ENCODE measurements around the gene WNT9B. TPM values are rescaled to one million over a fixed set of nuclear protein-coding genes. Genes with fewer than 3 reads are reported as not detected.

Gene WNT9B
- total and polyA plus RNA-seq, 2 experiments from 2014 or later: 2.4 to 2.6 TPM

GRCh38 chr17:46889992-46890564, 38.7 kb downstream of the WNT9B start:
- Histone ChIP-seq H3K9me2 (replicated peaks; ENCODE audit: insufficient read depth) (no peaks in the 10 kb centered on the region), H3K9me3 (ENCODE audit: low read depth) (no peaks in the 10 kb centered on the region), H3K4me2 (no peak overlapping the region), H3K27me3 (peaks cover 6% of the 10 kb centered on the region), H3K79me2 (no peaks in the 10 kb centered on the region), H3K27ac (no peak overlapping the region), H3K4me3 (no peak overlapping the region), H4K20me1 (ENCODE audit: insufficient read depth, poor library complexity, severe bottlenecking) (no peaks in the 10 kb centered on the region), H2AFZ (no peak overlapping the region), H3K36me3 (replicated peaks; ENCODE audit: insufficient read depth, low read depth) (no peaks in the 10 kb centered on the region), H3K4me1 (ENCODE audit: insufficient read depth) (peaks cover 4% of the 10 kb centered on the region)
- TF ChIP-seq CTCF (IDR thresholded peaks at IDR 0.05; ENCODE audit: poor library complexity): no peak
- TF ChIP-seq EZH2 (IDR thresholded peaks at IDR 0.05; ENCODE audit: borderline replicate concordance): no peak
- no peak for TF ChIP-seq EZH2phosphoT487 (IDR thresholded peaks at IDR 0.05; ENCODE audit: low read depth, severe bottlenecking, unreplicated experiment)
- WGBS (ENCODE audit: low lambda C conversion rate, missing lambda C conversion rate): 51% methylated on average over 13 of the region's 13 CpGs
- no peak for DNase-seq (ENCODE audit: low spot score)

- no peak for DNase-seq (ENCODE audit: low spot score)
- Histone ChIP-seq H3K36me3 (replicated peaks; ENCODE audit: insufficient read depth, low read depth) (no peaks in the 10 kb centered on the region), H3K9me2 (replicated peaks; ENCODE audit: insufficient read depth) (no peaks in the 10 kb centered on the region), H4K20me1 (ENCODE audit: insufficient read depth, poor library complexity, severe bottlenecking) (no peaks in the 10 kb centered on the region), H3K4me2 (no peak overlapping the region), H2AFZ (no peak overlapping the region), H3K79me2 (no peaks in the 10 kb centered on the region), H3K4me3 (no peak overlapping the region), H3K27ac (no peak overlapping the region), H3K9me3 (ENCODE audit: low read depth) (no peaks in the 10 kb centered on the region), H3K4me1 (ENCODE audit: insufficient read depth) (peaks cover 4% of the 10 kb centered on the region), H3K27me3 (peaks cover 6% of the 10 kb centered on the region)
- WGBS (ENCODE audit: low lambda C conversion rate, missing lambda C conversion rate): 93% methylated on average over 6 of the region's 6 CpGs
- TF ChIP-seq CTCF (IDR thresholded peaks at IDR 0.05; ENCODE audit: poor library complexity): no peak
- no peak for TF ChIP-seq EZH2phosphoT487 (IDR thresholded peaks at IDR 0.05; ENCODE audit: low read depth, severe bottlenecking, unreplicated experiment)
- TF ChIP-seq EZH2 (IDR thresholded peaks at IDR 0.05; ENCODE audit: borderline replicate concordance): no peak
Measured at GRCh38 chr17:46890638-46891037, 39.3 kb downstream of the WNT9B start.

- H3K4me1 ChIP-seq (ENCODE audit: insufficient read depth): peaks cover 4% of the 10 kb centered on the region
- 82% methylated on average over 4 of the region's 4 CpGs for WGBS (ENCODE audit: low lambda C conversion rate, missing lambda C conversion rate)
- peaks cover 6% of the 10 kb centered on the region for H3K27me3 ChIP-seq
- H3K9me2 ChIP-seq (replicated peaks; ENCODE audit: insufficient read depth): no peaks in the 10 kb centered on the region
- H3K9me3 ChIP-seq (ENCODE audit: low read depth): no peaks in the 10 kb centered on the region
- no peak overlapping the region for H3K27ac ChIP-seq
- no peak for DNase-seq (ENCODE audit: low spot score)
- no peaks in the 10 kb centered on the region for H3K36me3 ChIP-seq (replicated peaks; ENCODE audit: insufficient read depth, low read depth)
- no peaks in the 10 kb centered on the region for H4K20me1 ChIP-seq (ENCODE audit: insufficient read depth, poor library complexity, severe bottlenecking)
- TF ChIP-seq CTCF (IDR thresholded peaks at IDR 0.05; ENCODE audit: poor library complexity) (no peak), EZH2phosphoT487 (IDR thresholded peaks at IDR 0.05; ENCODE audit: low read depth, severe bottlenecking, unreplicated experiment) (no peak), EZH2 (IDR thresholded peaks at IDR 0.05; ENCODE audit: borderline replicate concordance) (no peak)
- no peaks in the 10 kb centered on the region for H3K79me2 ChIP-seq
- no peak overlapping the region for H3K4me3 ChIP-seq
- no peak overlapping the region for H3K4me2 ChIP-seq
- no peak overlapping the region for H2AFZ ChIP-seq
Measured at GRCh38 chr17:46892192-46892703, 40.9 kb downstream of the WNT9B start.

Data from hepatocyte (in vitro differentiated cells).